GM18907 (cell line): ENCODE measurements around the gene PRKG1.
"Not testable (repeated sequence)": the region's sequence is repeated elsewhere in the genome, so short reads cannot be mapped to it uniquely, and the experiment has no call there.

ENCODE experiments used
- ATAC-seq: cut with Tn5 transposase; IDR thresholded peaks from one replicate; pipeline ENCODE4 v1.9.1; 2021; ENCODE audit warnings: mild to moderate bottlenecking, moderate library complexity; ENCODE audit not compliant: unreplicated experiment

PRKG1 gene

GRCh38 chr10:51405580-51406351, 331.5 kb downstream of the PRKG1 start:
- ATAC-seq = no peak

- no peak for ATAC-seq
Measured at GRCh38 chr10:51406581-51406980, 332.3 kb downstream of the PRKG1 start.

- no peak for ATAC-seq
Measured at GRCh38 chr10:51416494-51416893, 342.2 kb downstream of the PRKG1 start.

GRCh38 chr10:51419196-51420093, 345.2 kb downstream of the PRKG1 start:
- ATAC-seq = no peak

GRCh38 chr10:51421853-51422252, 347.6 kb downstream of the PRKG1 start:
- ATAC-seq = no peak

- peak; percentile 82 for ATAC-seq
Measured at GRCh38 chr10:51422311-51423120, 348.2 kb downstream of the PRKG1 start.

GRCh38 chr10:51423121-51423452, 348.8 kb downstream of the PRKG1 start:
- ATAC-seq = no peak

- ATAC-seq = no peak
Measured at GRCh38 chr10:51425431-51425830, 351.1 kb downstream of the PRKG1 start.

- ATAC-seq = no peak
Measured at GRCh38 chr10:51427758-51428157, 353.5 kb downstream of the PRKG1 start.

GRCh38 chr10:51430506-51430905, 356.2 kb downstream of the PRKG1 start:
- no peak for ATAC-seq

GRCh38 chr10:51433949-51434475, 359.7 kb downstream of the PRKG1 start:
- ATAC-seq = no peak

GRCh38 chr10:51436805-51437204, 362.5 kb downstream of the PRKG1 start:
- ATAC-seq = no peak

GRCh38 chr10:51439645-51440044, 365.4 kb downstream of the PRKG1 start:
- ATAC-seq = no peak

GRCh38 chr10:51445588-51445987, 371.3 kb downstream of the PRKG1 start:
- ATAC-seq = no peak

- ATAC-seq = no peak
Measured at GRCh38 chr10:51447119-51447518, 372.8 kb downstream of the PRKG1 start.

- not testable (repeated sequence) for ATAC-seq
Measured at GRCh38 chr10:51455762-51456161, 381.5 kb downstream of the PRKG1 start.

- ATAC-seq = no peak
Measured at GRCh38 chr10:51459476-51459875, 385.2 kb downstream of the PRKG1 start.

- no peak for ATAC-seq
Measured at GRCh38 chr10:51462076-51462779, 387.9 kb downstream of the PRKG1 start.

GRCh38 chr10:51468424-51468823, 394.1 kb downstream of the PRKG1 start:
- ATAC-seq = no peak

GRCh38 chr10:51469686-51470085, 395.4 kb downstream of the PRKG1 start:
- no peak for ATAC-seq
